Measurements from ENCODE around the gene FAF1.

FAF1 gene

DNA sequence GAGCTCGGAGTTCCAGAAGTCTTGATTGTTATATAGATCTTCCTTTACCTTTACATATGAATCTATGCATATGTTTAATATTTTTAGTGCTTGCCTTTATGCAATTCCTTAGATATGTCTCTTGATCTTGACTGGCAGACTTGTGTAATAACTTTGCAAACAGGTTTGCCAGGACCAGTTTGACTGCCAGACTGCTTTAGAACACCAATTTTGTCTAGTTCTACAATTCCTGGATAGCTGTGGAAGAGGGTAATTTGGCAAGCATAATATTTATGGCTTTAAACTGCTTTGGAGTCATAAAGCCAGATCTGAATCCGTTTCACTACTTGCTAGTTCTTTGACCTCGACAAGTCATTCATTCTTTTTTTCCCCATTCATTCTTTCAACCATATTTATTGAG lies 250.0 kb downstream of the FAF1 start:
- no peaks in the 10 kb centered on the region for H3K27me3 Mint-ChIP-seq
- no peak overlapping the region for H3K4me3 Mint-ChIP-seq
- no peak for ATAC-seq
- no peak overlapping the region for H3K27ac Mint-ChIP-seq
- H3K36me3 Mint-ChIP-seq: no peaks in the 10 kb centered on the region
- no peaks in the 10 kb centered on the region for H3K9me3 Mint-ChIP-seq
- H3K4me1 Mint-ChIP-seq: peaks cover 8% of the 10 kb centered on the region

DNA sequence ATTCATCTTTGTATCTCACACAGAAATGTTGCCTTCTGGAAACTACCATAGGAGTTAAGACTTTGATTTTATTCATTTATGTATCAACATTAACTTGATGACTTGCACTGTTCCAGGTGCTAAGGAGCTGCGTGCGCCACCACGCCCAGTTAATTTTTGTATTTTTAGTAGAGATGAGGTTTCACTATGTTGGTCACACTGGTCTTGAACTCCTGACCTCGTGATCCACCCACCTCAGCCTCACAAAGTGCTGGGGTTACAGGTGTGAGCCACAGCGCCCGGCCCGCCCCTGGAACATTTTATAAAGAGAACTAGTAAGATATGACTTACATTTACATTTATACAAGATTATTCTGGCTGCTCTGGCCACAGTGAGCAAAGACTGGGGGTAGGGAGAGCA lies 252.2 kb downstream of the FAF1 start:
- H3K27me3 Mint-ChIP-seq: no peaks in the 10 kb centered on the region
- peaks cover 8% of the 10 kb centered on the region for H3K4me1 Mint-ChIP-seq
- no peak overlapping the region for H3K4me3 Mint-ChIP-seq
- H3K27ac Mint-ChIP-seq: no peak overlapping the region
- no peaks in the 10 kb centered on the region for H3K36me3 Mint-ChIP-seq
- no peak for ATAC-seq
- no peaks in the 10 kb centered on the region for H3K9me3 Mint-ChIP-seq

DNA sequence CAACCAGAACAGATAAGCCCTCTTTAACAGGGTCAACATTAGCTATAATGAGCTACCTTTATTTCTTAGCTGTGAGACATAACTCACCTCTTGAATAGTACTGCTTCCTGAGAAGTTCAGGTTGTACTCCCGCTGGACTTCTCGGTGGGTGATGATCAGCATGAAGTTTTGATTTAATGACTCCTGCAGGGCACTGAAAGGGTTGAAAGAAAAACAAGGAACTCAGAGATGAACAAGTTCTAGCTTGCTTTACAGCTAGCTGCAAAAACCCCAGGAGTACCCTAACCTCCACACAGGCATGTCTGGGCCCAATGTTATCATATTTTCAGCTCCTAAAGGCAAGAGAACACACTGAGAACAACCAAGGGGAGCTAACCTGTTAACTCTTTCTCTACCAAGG lies 254.4 kb downstream of the FAF1 start:
- H3K27ac Mint-ChIP-seq: no peak overlapping the region
- ATAC-seq: no peak
- H3K9me3 Mint-ChIP-seq: no peaks in the 10 kb centered on the region
- peaks cover 8% of the 10 kb centered on the region for H3K4me1 Mint-ChIP-seq
- H3K36me3 Mint-ChIP-seq: no peaks in the 10 kb centered on the region
- no peak overlapping the region for H3K4me3 Mint-ChIP-seq
- no peaks in the 10 kb centered on the region for H3K27me3 Mint-ChIP-seq

DNA sequence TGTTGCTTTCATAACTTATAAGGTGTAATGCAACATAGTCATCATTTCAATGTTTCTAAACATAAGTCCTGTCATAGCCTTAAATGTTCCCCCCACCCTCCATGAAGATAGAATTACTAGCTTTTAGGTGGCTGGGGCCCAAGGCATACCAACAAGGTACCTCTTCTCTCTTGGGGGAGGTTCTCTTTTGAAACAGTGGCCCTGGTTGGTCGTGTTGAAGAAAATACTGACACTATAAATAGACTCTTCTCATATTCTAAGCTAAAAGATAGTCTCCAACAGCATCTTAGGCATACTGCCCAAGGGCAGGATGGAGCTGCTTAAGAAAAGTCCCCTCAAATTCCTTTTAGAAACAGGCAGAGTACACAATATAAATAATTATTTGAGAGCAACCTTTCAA lies 255.0 kb downstream of the FAF1 start:
- Mint-ChIP-seq H3K4me3 (no peak overlapping the region), H3K36me3 (peaks cover 4% of the 10 kb centered on the region), H3K9me3 (no peaks in the 10 kb centered on the region), H3K4me1 (peaks cover 8% of the 10 kb centered on the region), H3K27ac (no peak overlapping the region), H3K27me3 (no peaks in the 10 kb centered on the region)
- no peak for ATAC-seq

DNA sequence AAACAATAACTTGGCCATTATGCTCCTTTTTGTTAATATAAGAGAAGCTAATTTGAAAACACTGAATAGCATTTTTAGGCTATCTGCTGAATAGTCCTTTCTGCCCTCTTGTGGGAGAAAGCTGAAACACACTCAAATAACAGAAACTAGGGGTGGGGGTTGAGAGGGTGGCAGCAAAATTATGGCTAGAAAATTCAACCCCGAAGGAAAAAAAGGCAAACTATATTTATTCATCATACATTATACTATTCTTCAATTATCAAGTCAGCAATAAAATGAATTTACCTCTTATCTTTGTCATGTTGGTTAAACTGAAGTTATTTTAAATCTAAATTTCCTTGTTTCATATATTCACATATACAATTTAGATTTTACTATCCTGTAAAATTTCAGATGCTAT lies 255.9 kb downstream of the FAF1 start:
- H3K9me3 Mint-ChIP-seq: no peaks in the 10 kb centered on the region
- H3K4me1 Mint-ChIP-seq: peaks cover 8% of the 10 kb centered on the region
- no peak overlapping the region for H3K4me3 Mint-ChIP-seq
- H3K27ac Mint-ChIP-seq: no peak overlapping the region
- peaks cover 6% of the 10 kb centered on the region for H3K36me3 Mint-ChIP-seq
- no peak for ATAC-seq
- H3K27me3 Mint-ChIP-seq: no peaks in the 10 kb centered on the region

DNA sequence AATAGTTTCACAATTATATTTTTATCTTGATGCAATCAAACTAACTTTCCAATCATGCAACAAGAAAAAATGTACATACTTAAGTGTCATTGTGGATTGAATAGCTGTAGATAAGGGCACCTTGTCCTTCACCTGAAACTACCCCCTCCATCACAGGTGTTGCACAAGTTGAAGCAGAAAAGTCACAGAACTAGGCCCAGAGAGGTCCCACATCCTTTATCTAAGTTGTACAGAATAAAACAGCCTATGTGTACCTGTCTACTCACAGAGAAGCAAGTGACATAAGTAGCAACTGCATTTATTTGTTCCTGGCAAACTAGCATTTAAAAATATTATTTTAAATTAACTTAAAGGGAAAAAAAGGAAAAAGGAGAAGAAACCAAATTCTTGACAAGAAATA lies 256.8 kb downstream of the FAF1 start:
- H3K4me1 Mint-ChIP-seq: peaks cover 4% of the 10 kb centered on the region
- no peak for ATAC-seq
- H3K27me3 Mint-ChIP-seq: no peaks in the 10 kb centered on the region
- no peak overlapping the region for H3K27ac Mint-ChIP-seq
- H3K9me3 Mint-ChIP-seq: no peaks in the 10 kb centered on the region
- no peak overlapping the region for H3K4me3 Mint-ChIP-seq
- H3K36me3 Mint-ChIP-seq: peaks cover 6% of the 10 kb centered on the region

DNA sequence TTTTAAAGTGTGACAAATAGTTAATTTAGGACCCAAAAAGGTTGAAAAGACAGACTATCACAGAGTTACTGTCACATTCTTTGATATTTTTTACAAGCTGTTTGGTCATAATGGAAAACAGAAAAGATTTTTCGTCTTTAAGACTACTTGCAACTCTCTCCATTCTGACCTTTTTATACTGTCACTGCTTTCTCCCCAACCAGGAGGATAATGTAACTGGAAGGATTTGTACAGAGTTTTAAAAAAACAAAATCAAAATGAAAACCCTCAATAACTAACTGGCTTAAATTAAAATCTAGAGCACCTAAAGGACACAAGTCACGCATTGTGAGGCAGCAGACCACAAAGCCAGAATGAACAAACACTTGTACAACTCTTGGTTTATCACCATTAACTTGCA lies 257.7 kb downstream of the FAF1 start:
- no peak for ATAC-seq

DNA sequence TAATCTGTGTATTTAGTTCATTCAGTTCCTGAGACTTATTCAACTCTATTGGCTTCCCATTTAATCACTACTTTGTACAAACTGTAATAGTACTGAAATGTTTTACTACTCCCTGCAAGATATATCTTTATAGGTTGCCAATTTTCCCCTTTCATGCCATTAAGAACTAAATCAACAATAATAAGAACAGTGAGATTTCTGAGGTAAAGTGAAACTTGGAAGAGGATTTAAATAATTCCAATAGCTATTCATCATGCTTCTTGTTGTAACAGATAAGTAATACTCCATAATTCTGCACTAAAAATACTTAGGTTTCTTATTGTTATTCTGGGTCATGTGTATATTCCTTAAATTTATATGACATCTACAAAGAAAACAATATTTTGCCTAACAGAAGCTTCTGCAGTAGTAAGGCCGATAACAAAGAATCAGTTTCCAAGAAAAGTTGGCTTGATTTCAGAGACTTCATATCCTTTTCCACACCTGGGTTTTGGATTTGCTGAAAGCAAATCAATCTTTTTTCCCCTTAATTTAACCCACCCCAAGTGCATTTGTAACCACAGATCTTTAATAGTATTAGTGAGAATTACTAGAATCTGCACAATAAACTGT lies 258.3 kb downstream of the FAF1 start:
- H3K36me3 Mint-ChIP-seq: peaks cover 6% of the 10 kb centered on the region
- H3K27ac Mint-ChIP-seq: no peak overlapping the region
- no peaks in the 10 kb centered on the region for H3K4me1 Mint-ChIP-seq
- H3K9me3 Mint-ChIP-seq: no peaks in the 10 kb centered on the region
- ATAC-seq: no peak
- no peaks in the 10 kb centered on the region for H3K27me3 Mint-ChIP-seq
- H3K4me3 Mint-ChIP-seq: no peak overlapping the region

More for the DNA sequence above, 257.7 kb downstream of the FAF1 start:
- Mint-ChIP-seq H3K27me3 (no peaks in the 10 kb centered on the region), H3K9me3 (no peaks in the 10 kb centered on the region), H3K4me1 (no peaks in the 10 kb centered on the region), H3K36me3 (peaks cover 6% of the 10 kb centered on the region), H3K27ac (no peak overlapping the region), H3K4me3 (no peak overlapping the region)

DNA sequence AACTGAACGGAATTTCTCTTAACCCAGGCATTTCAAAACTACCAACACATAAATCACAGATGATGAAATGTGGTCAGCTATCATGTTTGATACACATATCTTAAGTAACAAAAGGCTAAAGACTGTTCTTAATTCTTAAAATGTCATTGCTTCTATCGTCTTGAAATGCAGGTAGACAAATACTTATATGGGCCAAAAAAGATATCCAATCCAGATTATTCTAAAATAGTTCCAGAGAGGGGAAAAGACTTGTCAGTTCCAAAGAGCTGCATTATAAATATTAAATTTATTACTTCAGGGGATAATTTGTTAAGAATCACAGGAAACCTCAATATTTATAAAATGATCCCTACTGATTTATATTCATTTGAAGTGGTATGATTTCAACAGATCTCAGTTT lies 259.4 kb downstream of the FAF1 start:
- no peak overlapping the region for H3K27ac Mint-ChIP-seq

DNA sequence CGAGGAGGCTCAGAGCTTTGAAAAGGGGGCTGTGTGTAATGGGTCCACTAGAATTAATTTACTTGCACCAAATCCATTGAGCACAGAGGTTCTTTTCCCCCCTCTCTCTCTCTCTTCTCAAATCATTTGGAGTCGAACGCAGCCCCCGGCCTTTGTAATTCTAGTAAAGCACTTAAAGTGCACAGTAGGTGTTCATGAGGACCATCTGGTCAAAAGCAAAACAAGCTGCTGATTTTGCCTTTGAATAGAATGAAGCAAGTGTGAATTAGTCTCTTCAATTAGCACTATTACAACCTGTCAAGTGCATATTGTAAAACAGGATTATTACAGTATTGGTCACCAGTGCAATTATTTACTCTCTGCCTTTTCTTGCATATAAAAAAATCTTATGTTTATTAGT lies 259.9 kb downstream of the FAF1 start:
- no peak for ATAC-seq
- Mint-ChIP-seq H3K36me3 (peaks cover 6% of the 10 kb centered on the region), H3K9me3 (no peaks in the 10 kb centered on the region), H3K27ac (no peak overlapping the region), H3K4me1 (no peaks in the 10 kb centered on the region), H3K4me3 (no peak overlapping the region), H3K27me3 (no peaks in the 10 kb centered on the region)

More for the DNA sequence above, 259.4 kb downstream of the FAF1 start:
- Mint-ChIP-seq H3K4me3 (no peak overlapping the region), H3K36me3 (peaks cover 6% of the 10 kb centered on the region), H3K4me1 (no peaks in the 10 kb centered on the region), H3K27me3 (no peaks in the 10 kb centered on the region), H3K9me3 (no peaks in the 10 kb centered on the region)
- no peak for ATAC-seq

DNA sequence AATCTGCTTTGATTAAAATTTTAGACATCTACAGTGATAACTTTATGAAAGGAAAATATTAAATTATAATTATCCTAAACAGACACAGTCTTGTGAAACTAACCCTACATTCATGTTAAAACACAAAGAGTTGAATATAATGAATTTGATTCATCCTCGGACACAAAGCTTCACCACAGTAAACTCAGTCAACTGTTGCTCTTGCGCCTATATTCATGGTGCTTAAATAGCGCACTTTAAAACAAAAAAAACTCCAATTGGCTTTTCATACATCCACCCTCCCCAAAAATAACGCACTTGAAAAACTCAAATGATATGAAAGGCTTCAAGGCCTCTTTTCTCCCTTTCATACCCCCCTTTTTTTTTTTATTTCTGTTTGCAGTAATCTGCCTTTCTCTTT lies 260.3 kb downstream of the FAF1 start:
- no peaks in the 10 kb centered on the region for H3K4me1 Mint-ChIP-seq
- no peak overlapping the region for H3K4me3 Mint-ChIP-seq
- H3K27me3 Mint-ChIP-seq: no peaks in the 10 kb centered on the region
- H3K9me3 Mint-ChIP-seq: no peaks in the 10 kb centered on the region
- no peak for ATAC-seq
- H3K27ac Mint-ChIP-seq: no peak overlapping the region
- peaks cover 6% of the 10 kb centered on the region for H3K36me3 Mint-ChIP-seq

DNA sequence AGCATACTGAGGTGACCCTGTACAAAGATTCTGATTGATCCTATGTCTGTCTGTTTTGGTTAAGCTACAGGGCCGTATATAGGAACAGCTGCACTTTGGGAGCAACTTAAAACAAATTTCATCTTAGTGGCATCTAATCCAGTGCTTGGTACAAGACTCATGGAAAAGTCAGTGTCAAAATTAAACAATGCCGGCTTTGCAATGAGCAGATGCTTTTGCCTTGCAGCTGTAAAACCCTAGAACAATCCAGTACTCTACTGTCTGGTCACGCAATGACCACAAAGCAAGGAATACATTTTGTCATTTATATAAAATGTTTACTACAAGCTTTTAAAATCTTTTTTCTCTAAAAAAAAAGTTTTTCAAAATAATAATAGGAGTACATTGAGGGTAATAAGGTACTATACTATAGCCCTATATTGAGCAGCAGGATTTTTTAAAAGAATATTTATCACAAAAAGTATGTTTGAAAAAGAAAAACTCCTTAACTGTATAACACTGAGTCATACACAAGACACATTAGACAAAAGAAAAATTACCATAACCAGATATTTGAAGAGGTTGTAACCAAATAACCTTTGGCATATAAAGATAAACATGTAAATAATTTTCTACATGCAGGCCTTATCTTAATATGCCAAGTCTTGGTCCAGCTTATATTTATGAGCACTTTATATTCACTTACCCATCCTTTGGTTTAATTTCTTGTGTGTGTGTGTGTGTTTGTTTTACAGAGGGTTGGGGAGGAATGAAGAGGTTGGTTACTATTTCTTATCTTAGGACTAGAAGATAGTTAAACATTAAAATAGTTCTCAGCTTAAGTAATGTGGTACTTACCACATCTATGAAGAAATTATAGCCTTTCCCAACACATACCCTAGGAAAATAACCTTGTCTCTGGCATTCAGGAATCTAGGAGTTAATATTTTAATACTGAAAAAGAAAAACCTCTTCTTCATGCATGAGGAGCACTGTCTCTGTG lies 262.3 kb downstream of the FAF1 start:
- no peak for ATAC-seq
- peaks cover 10% of the 10 kb centered on the region for H3K36me3 Mint-ChIP-seq
- H3K27ac Mint-ChIP-seq: no peak overlapping the region
- H3K4me3 Mint-ChIP-seq: no peak overlapping the region
- H3K9me3 Mint-ChIP-seq: no peaks in the 10 kb centered on the region
- H3K4me1 Mint-ChIP-seq: no peaks in the 10 kb centered on the region
- no peaks in the 10 kb centered on the region for H3K27me3 Mint-ChIP-seq

DNA sequence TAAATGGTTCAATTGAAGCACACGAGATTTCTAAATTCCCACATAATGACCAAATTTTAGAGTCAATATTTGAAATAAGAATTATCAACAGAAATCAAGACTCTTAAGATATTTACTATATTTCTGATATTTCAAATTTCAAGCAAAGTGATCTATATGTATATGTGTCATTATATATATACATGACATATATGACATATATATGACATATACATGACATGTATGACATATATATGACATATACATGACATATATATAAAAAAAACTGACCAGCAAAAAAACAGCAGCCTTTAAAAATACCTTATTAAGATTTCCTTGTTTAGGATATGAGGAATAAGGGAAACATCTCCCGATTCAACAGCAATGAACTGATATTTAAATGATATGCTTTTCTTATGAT lies 266.2 kb downstream of the FAF1 start:
- peaks cover 23% of the 10 kb centered on the region for H3K36me3 Mint-ChIP-seq
- no peaks in the 10 kb centered on the region for H3K27me3 Mint-ChIP-seq
- H3K4me1 Mint-ChIP-seq: no peaks in the 10 kb centered on the region
- no peak overlapping the region for H3K4me3 Mint-ChIP-seq
- no peaks in the 10 kb centered on the region for H3K9me3 Mint-ChIP-seq
- H3K27ac Mint-ChIP-seq: no peak overlapping the region
- no peak for ATAC-seq

DNA sequence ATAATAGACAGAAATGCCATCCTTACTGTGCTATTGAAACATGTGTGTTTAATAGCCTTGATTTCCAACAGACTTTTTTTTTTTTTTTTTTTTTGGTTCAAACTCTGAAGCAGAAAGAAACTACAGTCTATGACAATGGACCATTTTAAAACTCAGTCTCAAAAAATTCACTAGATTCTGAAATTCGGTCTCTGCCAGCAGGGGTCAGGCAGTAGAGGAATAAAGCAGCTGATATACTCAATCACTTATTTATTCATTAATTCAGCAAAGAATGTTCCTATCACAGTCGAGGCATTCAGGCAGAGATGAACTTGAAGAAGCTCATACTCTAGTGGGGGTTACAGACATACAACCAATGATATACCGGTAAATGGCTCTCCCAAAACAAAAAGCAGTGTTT lies 275.9 kb downstream of the FAF1 start:
- Mint-ChIP-seq H3K4me1 (no peaks in the 10 kb centered on the region), H3K9me3 (no peaks in the 10 kb centered on the region), H3K27ac (no peak overlapping the region), H3K27me3 (no peaks in the 10 kb centered on the region), H3K4me3 (no peak overlapping the region), H3K36me3 (peaks cover 17% of the 10 kb centered on the region)
- no peak for ATAC-seq

DNA sequence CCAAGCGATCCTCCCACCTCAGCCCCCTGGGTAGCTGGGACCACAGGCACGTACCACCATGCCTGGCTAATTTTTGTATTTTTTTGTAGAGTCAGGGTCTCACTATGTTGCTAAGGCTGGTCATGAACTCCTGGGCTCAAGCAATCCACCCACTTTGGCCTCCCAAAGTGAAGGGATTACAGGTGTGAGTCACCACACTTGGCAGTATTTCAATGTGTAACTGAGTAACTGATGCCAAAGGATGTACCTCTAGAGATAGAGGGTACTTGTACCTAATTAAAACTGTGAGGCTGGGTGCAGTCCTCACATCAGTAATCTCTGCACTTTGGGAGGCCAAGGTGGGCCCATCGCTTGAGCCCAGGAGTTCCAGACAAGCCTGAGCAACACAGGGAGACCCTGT lies 278.1 kb downstream of the FAF1 start:
- Mint-ChIP-seq H3K27me3 (no peaks in the 10 kb centered on the region), H3K27ac (no peak overlapping the region), H3K4me1 (no peaks in the 10 kb centered on the region), H3K4me3 (no peak overlapping the region), H3K36me3 (peaks cover 7% of the 10 kb centered on the region), H3K9me3 (no peaks in the 10 kb centered on the region)
- ATAC-seq: no peak

Measured in stimulated activated memory B cell treated with anti-CD40 and anti-IgM and Interleukin-4, amounts not matched to agents 10 μg/mL and 1 μg/mL and 100 μg/mL, for 72 hours (primary cell).